Measurements from ENCODE around the gene MARVELD3. TPM values are rescaled to one million over a fixed set of nuclear protein-coding genes. Genes with fewer than 3 reads are reported as not detected.

The MARVELD3 gene
- total and polyA plus RNA-seq, 2 of the 8 experiments (the other 6 are each of a cell fraction or from before 2014, with no cell fraction given), result 18.0 to 34.8 TPM

DNA sequence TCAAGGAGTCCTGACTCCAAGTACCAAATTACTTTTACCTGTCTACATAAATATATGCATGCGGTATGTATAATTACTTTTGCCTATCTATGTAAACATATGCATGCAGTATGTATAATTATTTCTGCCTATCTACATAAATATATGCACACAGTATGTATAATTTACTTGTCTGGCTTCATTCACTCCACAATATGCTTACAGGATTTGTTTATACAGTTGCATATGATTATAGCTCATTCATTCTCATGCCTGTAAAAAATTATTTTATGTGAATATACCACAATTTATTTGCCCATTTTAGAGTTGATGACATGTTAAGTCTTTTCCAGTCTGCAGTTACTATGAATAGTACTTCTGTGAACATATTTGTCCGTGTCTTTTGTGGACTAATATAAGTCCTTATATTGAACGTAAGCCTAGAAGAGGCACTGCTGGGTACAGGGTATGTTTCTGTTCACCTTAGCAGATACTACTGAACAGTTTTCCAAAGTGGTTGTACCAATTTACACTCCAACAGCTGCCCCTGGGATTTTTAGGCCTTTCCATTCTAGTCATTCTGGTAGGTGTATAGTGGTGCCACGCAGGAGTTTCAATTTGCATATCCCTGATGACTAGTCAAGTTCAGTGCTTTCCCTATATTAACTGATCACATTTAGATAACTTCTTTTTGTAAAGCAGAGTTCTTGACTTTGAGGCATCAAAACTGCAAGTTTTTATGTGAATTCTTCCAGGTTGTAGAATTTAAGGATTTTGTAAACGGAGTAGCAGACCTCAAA lies 47.0 kb downstream of the MARVELD3 start (continued):
- no peak for TF ChIP-seq TEAD4 (IDR thresholded peaks at IDR 0.05; ENCODE audit: low read depth, low read length)

Measured in H1 (cell line).